AG04450 (cell line): Measurements from ENCODE around the gene SMTNL2. TPM values are rescaled to one million over a fixed set of nuclear protein-coding genes. Genes with fewer than 3 reads are reported as not detected.

Experiments
- CTCF ChIA-PET: fragments of 300-600, 350-600 bp; formaldehyde crosslinking; extraction: SDS; loops from one replicate; lab custom pipeline; 2022; ENCODE audit warnings: antibody characterized with exemption, inconsistent platforms; lab: Charles Lee
- POLR2A ChIA-PET: fragments of 350-600 bp; formaldehyde crosslinking; extraction: SDS; loops from one replicate; lab custom pipeline; 2021; ENCODE audit warnings: antibody characterized with exemption, inconsistent platforms; lab: Yijun Ruan, JAX
- DNase-seq: peaks from one replicate; pipeline ENCODE4 v3.0.0-alpha.2; 2011; ENCODE audit warnings: low read depth, low spot score
- H3K27ac ChIP-seq: one replicate; pipeline ENCODE4 v1.5.1; 2012; ENCODE audit warnings: low read depth, low read length, control low read depth
- H3K27me3 ChIP-seq: one replicate; pipeline ENCODE4 v1.6.0; 2012; ENCODE audit warnings: low read length; ENCODE audit not compliant: control insufficient read depth, insufficient read depth
- H3K4me3 ChIP-seq: 2 replicates; pipeline ENCODE4 v1.5.1; 2011; ENCODE audit warnings: mild to moderate bottlenecking, low read depth, low read length, control low read depth
- H3K9me3 ChIP-seq: 2 replicates; pipeline ENCODE4 v1.5.1; 2012; ENCODE audit warnings: low read length; ENCODE audit not compliant: control insufficient read depth, insufficient read depth
- polyA plus RNA-seq: library from polyadenylated mRNA; depleted of rRNA; stranded (reverse); fragments of >200 nt; gene quantifications from 2 replicates; pipeline ENCODE4 v1.2.3, GENCODE V29; 2011
- TF ChIP-seq, protein P1 (sequence below): IDR thresholded peaks from 2 replicates; pipeline ENCODE4 v1.5.1; 2011; ENCODE audit warnings: low read depth, low read length, control low read depth, inconsistent platforms

Gene SMTNL2
- polyA plus RNA-seq, 1 experiment, result 0.04 TPM

DNA sequence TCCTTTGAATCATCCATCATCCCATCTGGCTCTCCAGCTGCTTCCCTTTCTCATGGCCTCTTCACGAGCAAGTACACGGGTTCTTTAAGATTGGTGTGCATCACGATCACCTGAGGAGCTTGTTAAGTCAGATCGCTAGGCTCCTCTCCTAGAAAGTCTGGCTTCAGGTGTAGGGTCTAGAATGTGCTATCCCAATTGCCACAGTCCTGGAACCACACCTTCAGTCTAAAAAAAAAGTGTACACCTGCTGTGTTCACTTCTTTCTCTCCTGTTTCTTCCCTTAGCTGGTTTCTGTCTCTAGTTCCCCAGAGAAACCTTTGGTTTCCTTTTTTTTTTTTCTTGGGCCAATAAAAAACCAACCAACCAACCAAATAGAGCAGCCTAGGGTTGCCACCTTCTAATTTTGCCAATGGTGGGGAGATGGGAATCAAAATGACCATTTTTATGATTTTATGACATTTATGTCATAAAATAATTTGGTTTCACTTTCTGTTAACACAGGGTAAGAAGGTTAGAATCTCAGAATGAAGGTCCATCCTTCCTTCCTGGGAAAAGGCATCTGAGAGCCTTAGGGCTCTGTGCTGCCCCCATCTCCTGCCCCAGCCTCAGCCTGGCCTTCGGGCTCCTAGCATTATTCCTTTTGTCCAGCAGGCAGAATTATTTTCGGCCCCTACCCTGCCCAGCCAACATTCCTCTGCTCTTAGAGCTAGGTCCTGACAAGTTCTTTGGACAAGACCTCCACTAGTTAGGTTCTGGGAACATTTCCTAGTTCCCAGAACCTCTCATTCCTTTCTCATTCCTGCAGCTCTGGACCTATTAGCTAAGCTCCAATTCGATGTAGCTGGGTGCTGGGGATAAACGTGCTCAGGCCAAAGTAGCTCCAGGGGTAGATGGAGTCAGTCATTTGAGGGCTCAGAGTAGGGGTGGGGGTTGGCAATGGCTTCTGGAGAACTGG, 22.0 kb upstream of the SMTNL2 start:
- POLR2A ChIA-PET, result no interaction called here

GRCh38 chr17:4565209-4566141, 18.9 kb upstream of the SMTNL2 start:
- CTCF ChIA-PET, result interaction anchor here (0.6 to 7.0 kb wide), 24 partner anchors 9 to 335 kb away, joined by 3 to 295 read pairs (median 6); partner anchors contain the start of gene MYBBP1A
- Histone ChIP-seq H3K9me3 (no peaks in the 10 kb centered on the region), H3K4me3 (no peak overlapping the region), H3K27me3 (peaks cover 17% of the 10 kb centered on the region), H3K27ac (no peak overlapping the region)
- DNase-seq, result peak; percentile 38
- TF ChIP-seq, protein P1, sequence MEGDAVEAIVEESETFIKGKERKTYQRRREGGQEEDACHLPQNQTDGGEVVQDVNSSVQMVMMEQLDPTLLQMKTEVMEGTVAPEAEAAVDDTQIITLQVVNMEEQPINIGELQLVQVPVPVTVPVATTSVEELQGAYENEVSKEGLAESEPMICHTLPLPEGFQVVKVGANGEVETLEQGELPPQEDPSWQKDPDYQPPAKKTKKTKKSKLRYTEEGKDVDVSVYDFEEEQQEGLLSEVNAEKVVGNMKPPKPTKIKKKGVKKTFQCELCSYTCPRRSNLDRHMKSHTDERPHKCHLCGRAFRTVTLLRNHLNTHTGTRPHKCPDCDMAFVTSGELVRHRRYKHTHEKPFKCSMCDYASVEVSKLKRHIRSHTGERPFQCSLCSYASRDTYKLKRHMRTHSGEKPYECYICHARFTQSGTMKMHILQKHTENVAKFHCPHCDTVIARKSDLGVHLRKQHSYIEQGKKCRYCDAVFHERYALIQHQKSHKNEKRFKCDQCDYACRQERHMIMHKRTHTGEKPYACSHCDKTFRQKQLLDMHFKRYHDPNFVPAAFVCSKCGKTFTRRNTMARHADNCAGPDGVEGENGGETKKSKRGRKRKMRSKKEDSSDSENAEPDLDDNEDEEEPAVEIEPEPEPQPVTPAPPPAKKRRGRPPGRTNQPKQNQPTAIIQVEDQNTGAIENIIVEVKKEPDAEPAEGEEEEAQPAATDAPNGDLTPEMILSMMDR, result peak; percentile 93
- POLR2A ChIA-PET, result interaction anchor here (0.6 to 0.9 kb wide), 2 partner anchors 10 to 58 kb away, joined by 3 to 5 read pairs; partner anchors contain the start of gene MYBBP1A

More for the DNA sequence above, 22.0 kb upstream of the SMTNL2 start:
- peaks cover 14% of the 10 kb centered on the region for H3K27me3 ChIP-seq
- H3K27ac ChIP-seq, result no peak overlapping the region
- TF ChIP-seq, protein P1, result no peak
- no peak for DNase-seq
- CTCF ChIA-PET, result interaction anchor here (0.5 to 2.4 kb wide), 3 partner anchors 63 to 67 kb away, joined by 3 to 13 read pairs (median 6); no protein-coding TSS in a partner anchor
- no peaks in the 10 kb centered on the region for H3K9me3 ChIP-seq
- H3K4me3 ChIP-seq, result no peak overlapping the region

- H3K9me3 ChIP-seq, result no peaks in the 10 kb centered on the region
- H3K27ac ChIP-seq, result no peak overlapping the region
- H3K27me3 ChIP-seq, result peaks cover 23% of the 10 kb centered on the region
- no peak overlapping the region for H3K4me3 ChIP-seq
- ChIA-PET CTCF (interaction anchor here (0.6 to 7.0 kb wide), 41 partner anchors 10 to 650 kb away, joined by 3 to 295 read pairs (median 5); partner anchors contain the start of genes MYBBP1A and SMTNL2), POLR2A (interaction anchor here (1.4 kb wide), 1 partner anchor 11 kb away, joined by 3 read pairs; the partner anchor contains the start of gene MYBBP1A)
- TF ChIP-seq, protein P1, result peak; percentile 88
- DNase-seq, result no peak
Measured at GRCh38 chr17:4566785-4567184, 17.5 kb upstream of the SMTNL2 start.

DNA sequence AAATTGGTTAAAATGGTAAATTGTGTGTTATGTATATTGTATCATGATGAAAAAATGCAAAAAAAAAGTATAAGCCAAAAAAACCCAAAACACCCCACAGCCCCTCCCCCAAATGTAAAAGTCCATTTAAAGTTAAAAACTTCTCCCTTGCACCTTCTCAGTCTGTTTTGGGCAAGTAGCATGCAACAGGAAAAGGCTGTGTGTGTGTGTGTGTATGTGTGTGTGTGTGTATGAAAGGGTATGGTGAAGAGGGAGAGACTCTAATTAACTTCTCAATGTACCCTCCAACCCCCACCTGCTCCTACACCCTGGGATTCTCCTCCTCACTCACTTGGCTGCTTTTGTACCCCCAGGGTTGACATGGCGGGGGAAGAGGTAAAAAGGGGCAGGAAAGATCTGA, 14.7 kb upstream of the SMTNL2 start:
- CTCF ChIA-PET, result interaction anchor here (0.6 to 7.0 kb wide), 3 partner anchors 9 to 55 kb away, joined by 3 to 295 read pairs (median 5); partner anchors contain the start of gene GGT6
- no peak for DNase-seq
- Histone ChIP-seq H3K27ac (no peak overlapping the region), H3K27me3 (peaks cover 9% of the 10 kb centered on the region), H3K4me3 (no peak overlapping the region), H3K9me3 (no peaks in the 10 kb centered on the region; the same call in 1 of the 2 replicates)
- POLR2A ChIA-PET, result no interaction called here
- TF ChIP-seq, protein P1, result no peak
